Aorta (tissue), 5 donors: ENCODE results near the gene KCNIP3. TPM values are rescaled to one million over a fixed set of nuclear protein-coding genes. Genes with fewer than 3 reads are reported as not detected.

Experiments used
- ATAC-seq: fragments of 200-7000 bp; cut with Tn5 transposase; one replicate; pipeline ENCODE4 v1.9.1; 2022; ENCODE audit warnings: moderate library complexity; ENCODE audit not compliant: low FRiP score
- DNase-seq, 2 donors: peaks; one replicate each; pipeline ENCODE4 v3.0.0-alpha.2; 2020
- H3K27ac ChIP-seq, 2 donors: one replicate each; pipeline ENCODE4 v1.5.1; 2013; ENCODE audit warnings: low read length in 2 of 2, mild to moderate bottlenecking in 2 of 2, moderate library complexity in 2 of 2, control low read depth in 1 of 2, inconsistent platforms in 1 of 2, low read depth in 1 of 2
- H3K27me3 ChIP-seq, 2 donors: one replicate each; pipeline ENCODE4 v1.6.1; 2013; ENCODE audit warnings: control low read depth in 1 of 2, low read length in 1 of 2, mild to moderate bottlenecking in 1 of 2, moderate library complexity in 1 of 2; ENCODE audit not compliant: insufficient read depth in 2 of 2, control insufficient read depth in 1 of 2
- H3K36me3 ChIP-seq, 2 donors: one replicate each; pipeline ENCODE4 v1.6.1; 2013; ENCODE audit warnings: control low read depth in 1 of 2, low read length in 1 of 2, mild to moderate bottlenecking in 1 of 2; ENCODE audit not compliant: insufficient read depth in 2 of 2, control insufficient read depth in 1 of 2
- H3K4me1 ChIP-seq, 2 donors: one replicate each; pipeline ENCODE4 v1.6.1; 2013; ENCODE audit warnings: low read length in 2 of 2, control low read depth in 1 of 2, mild to moderate bottlenecking in 1 of 2, moderate library complexity in 1 of 2; ENCODE audit not compliant: insufficient read depth in 2 of 2, control insufficient read depth in 1 of 2
- H3K4me3 ChIP-seq, 2 donors: one replicate each; pipeline ENCODE4 v1.5.1; 2013; ENCODE audit warnings: low read length in 2 of 2, control low read depth in 1 of 2, mild to moderate bottlenecking in 1 of 2
- H3K9me3 ChIP-seq: one replicate; pipeline ENCODE4 v1.6.1; 2013; ENCODE audit warnings: mild to moderate bottlenecking, low read length; ENCODE audit not compliant: control insufficient read depth
- WGBS, 2 donors: extraction: QIAGEN DNeasy Blood & Tissue Kit; methylation state at CpG; one replicate each; pipeline ENCODE4 v1.1.7; 2013; 5-methylcytosine and 5-hydroxymethylcytosine counted together
- intact Hi-C, 2 donors: fragments of 100-400 bp; cut with DNase I; formaldehyde crosslinking; loops; one replicate each; pipeline versions ENCODE4 v1.14.2 to v1.15.0; 2022
- polyA plus RNA-seq, 2 donors: library from polyadenylated mRNA; stranded (reverse); fragments of 200-250 nt; gene quantifications; one replicate each; pipeline ENCODE4 v1.2.3, GENCODE V29; 2013
- total RNA-seq, 2 donors: library from RNA; stranded (reverse); fragmentation: NEBNext Ultra II Directional; extraction: Animal tissue kit (Norgen Biotek cat#: 25700); gene quantifications; one replicate each; pipeline ENCODE4 v1.2.1, GENCODE V29; 2021
- donor health status: healthy with polysubstance abuse.
- donor health status: Bipolar disorder and iron deficiency.
- donor health status: DM: no; HTN: no; CAD: no.
- donor health status: DM: no; HTN: no; CAD: no.
- donor health status: DM: yes; HTN: yes; CAD: no.

The KCNIP3 gene
- total and polyA plus RNA-seq, 4 donors: 2.9 to 10.7 (median 7.7) TPM

DNA sequence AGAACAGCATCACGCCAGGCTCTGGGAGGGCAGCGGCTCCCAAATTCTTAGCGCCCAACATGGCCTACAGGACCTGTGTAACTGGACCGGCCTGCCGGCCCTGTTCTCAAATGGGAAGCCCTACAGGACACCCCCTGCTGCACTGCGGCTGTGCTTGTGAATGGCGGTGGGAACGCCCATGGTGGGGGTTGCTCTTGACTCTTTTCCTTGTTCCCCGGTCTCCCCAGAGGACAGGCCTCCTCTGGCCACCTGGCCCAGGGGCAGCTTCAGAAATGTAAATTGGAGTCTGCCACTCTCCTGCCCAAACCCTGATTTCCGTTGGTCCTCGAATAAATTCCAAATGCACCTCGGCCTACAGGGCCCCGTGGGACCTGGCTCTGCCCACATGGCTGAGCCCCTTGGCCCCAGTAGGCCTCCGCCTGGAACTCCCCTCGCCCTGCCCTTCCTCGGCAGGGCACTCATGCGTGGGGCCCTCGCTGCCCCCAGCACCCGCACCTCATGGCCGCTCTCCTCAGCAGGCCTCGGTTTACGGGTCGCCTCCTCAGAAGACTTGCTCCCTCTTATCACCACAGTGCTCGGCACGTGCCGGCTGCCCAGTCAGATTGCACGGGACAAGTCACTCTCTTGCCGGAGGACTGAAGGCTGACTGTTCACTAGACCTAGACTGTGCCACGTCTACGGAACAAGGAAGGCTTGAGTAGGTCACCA, 29.4 kb downstream of the KCNIP3 start:
- no peaks in the 10 kb centered on the region for H3K36me3 ChIP-seq
- WGBS, 2 donors: 95 to 97% methylated on average over 30 of the region's 30 CpGs
- ATAC-seq: no peak
- no peaks in the 10 kb centered on the region for H3K27me3 ChIP-seq
- H3K9me3 ChIP-seq: no peaks in the 10 kb centered on the region
- no peak for DNase-seq
- intact Hi-C loops: no loop called here
- H3K27ac ChIP-seq: no peak overlapping the region
- no peak overlapping the region for H3K4me3 ChIP-seq
- no peaks in the 10 kb centered on the region for H3K4me1 ChIP-seq

DNA sequence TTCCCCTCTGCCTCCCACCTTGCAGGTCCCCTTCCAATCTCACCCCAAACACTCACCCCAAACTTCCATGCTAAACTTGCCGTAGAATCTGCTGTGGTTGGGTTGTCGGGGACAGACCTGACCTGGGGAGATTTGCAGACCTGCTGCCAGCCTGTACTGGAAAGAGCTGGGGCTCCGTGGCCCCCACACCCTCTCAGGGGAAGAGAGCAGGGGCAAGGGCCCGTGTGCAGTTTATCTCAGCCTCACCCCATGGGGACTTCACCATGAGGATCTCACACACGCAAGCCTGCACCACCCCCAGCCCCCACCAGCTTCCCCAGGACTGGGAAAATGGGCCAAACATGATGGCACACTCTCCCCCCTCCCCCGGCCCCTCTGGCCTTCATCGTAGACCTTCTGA, 30.7 kb downstream of the KCNIP3 start:
- H3K27ac ChIP-seq: no peak overlapping the region
- H3K4me3 ChIP-seq: no peak overlapping the region
- DNase-seq (no peak), ATAC-seq (no peak)
- no peaks in the 10 kb centered on the region for H3K27me3 ChIP-seq
- intact Hi-C loops: no loop called here
- H3K9me3 ChIP-seq: no peaks in the 10 kb centered on the region
- WGBS, 2 donors: 73 to 78% methylated on average over 7 of the region's 7 CpGs
- no peaks in the 10 kb centered on the region for H3K4me1 ChIP-seq
- H3K36me3 ChIP-seq: no peaks in the 10 kb centered on the region

DNA sequence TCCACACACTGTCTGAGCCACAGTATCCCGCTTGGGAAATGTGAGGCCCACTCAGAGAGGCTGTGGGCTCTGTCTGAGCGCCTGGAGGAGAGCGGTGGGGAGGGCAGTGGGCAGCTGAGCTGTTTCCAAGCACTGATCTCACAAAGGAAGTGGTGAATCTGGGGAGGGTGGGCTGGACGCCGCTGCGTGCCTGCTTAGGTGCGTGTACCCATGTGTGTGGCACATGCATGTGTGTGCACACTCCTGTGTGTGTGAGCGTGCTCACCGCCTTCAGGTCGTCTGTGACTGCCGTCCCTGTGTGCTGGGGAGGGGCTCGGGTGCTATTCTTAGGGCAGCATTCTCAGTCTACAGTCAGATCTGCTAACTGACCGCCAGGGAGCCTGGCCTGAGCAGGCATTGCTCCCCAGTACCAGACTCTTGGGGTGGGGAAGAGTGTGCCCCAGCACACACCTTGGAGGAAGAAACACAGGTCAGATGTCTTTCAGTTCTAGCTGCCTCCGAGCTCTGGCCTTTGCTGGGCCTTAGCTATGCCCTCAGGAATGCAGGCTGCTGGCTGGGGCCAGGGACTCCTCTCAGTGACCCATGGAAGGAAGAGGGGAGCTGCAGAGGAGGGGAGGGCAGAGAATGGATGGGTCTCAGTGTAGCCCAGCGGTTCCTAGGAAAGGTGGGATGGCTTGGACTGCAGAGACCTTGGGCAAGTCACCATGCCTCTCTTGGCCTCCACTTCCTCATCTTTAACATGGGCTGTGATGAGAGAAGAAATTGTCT, 31.4 kb downstream of the KCNIP3 start:
- no peak overlapping the region for H3K4me3 ChIP-seq
- no peaks in the 10 kb centered on the region for H3K9me3 ChIP-seq
- DNase-seq (no peak), ATAC-seq (no peak)
- no peaks in the 10 kb centered on the region for H3K36me3 ChIP-seq
- no peaks in the 10 kb centered on the region for H3K4me1 ChIP-seq
- intact Hi-C loops: no loop called here
- 15 to 23% methylated on average over 15 of the region's 15 CpGs for WGBS, 2 donors
- no peak overlapping the region for H3K27ac ChIP-seq
- H3K27me3 ChIP-seq: no peaks in the 10 kb centered on the region

DNA sequence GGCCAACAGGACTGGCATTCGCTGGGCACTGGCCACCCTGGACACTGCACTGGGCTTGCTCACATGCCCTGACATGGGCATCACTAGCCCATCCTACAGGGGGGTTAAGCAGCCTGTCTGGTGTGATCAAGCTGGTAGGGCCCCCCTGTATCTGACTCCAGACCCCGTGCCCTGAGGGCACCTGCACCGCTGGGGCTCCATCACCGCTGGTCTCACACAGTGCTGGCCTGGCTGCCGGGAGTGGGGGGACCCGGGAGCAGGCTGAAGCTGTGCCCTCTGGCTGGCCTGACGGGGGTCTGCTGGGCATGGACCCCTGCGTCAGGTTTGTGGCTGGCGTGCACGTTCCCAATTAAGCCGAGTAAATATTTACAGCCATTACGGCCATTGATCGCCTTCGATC, 32.3 kb downstream of the KCNIP3 start:
- H3K4me3 ChIP-seq: no peak overlapping the region
- H3K27me3 ChIP-seq: no peaks in the 10 kb centered on the region
- DNase-seq (no peak), ATAC-seq (no peak)
- WGBS, 2 donors: 94 to 95% methylated on average over 14 of the region's 14 CpGs
- no peaks in the 10 kb centered on the region for H3K4me1 ChIP-seq
- H3K27ac ChIP-seq: no peak overlapping the region
- intact Hi-C loops: no loop called here
- H3K9me3 ChIP-seq: no peaks in the 10 kb centered on the region
- H3K36me3 ChIP-seq: no peaks in the 10 kb centered on the region

DNA sequence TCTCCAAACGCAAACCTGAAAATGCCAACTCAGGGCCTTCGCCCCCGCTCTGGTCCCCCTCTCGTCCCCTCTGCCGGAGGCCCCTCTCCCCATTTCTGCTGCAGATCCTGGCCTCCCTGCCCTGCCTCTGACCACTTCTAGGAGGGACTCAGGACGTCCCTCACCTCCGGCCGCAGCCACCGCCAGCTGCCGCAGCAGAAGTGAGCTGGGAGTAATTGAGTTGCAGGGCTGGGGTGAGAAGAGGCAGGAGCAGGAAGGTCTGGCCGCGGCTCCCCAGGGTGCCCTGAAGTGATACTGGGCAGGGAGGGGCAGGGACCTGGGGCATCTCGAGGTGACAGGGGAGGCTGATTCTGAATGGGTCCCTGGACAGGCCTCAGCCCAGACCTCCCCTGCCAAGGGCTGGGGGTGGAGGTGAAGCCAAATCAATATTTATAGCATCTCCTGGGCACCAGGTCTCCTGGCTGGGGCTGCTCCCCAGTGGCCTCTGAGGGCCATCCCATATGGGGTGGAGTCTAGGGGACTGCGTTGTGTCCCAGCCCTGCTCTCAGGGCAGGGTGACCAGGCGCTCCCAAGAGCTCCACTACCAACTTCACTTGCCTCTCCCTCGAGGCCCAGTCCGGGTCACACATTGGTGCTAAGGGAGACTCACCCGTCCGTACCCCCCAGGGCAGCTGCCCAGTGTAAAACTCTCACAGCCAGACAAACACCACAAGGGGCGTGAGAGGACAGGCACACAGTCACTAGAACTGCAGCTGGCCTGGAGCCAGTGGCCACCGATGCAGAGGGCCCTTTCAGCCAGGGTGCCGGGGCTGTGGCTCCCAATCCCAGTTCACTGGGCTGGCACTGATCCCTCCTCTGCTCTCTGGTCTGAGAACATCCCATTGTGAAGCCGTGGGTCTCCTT, 33.0 kb downstream of the KCNIP3 start:
- DNase-seq (no peak), ATAC-seq (no peak)
- H3K4me1 ChIP-seq: no peaks in the 10 kb centered on the region
- H3K9me3 ChIP-seq: no peaks in the 10 kb centered on the region
- no peaks in the 10 kb centered on the region for H3K36me3 ChIP-seq
- intact Hi-C loops: no loop called here
- WGBS, 2 donors: 73 to 78% methylated on average over 23 of the region's 23 CpGs
- no peak overlapping the region for H3K27ac ChIP-seq
- H3K4me3 ChIP-seq: no peak overlapping the region
- no peaks in the 10 kb centered on the region for H3K27me3 ChIP-seq

DNA sequence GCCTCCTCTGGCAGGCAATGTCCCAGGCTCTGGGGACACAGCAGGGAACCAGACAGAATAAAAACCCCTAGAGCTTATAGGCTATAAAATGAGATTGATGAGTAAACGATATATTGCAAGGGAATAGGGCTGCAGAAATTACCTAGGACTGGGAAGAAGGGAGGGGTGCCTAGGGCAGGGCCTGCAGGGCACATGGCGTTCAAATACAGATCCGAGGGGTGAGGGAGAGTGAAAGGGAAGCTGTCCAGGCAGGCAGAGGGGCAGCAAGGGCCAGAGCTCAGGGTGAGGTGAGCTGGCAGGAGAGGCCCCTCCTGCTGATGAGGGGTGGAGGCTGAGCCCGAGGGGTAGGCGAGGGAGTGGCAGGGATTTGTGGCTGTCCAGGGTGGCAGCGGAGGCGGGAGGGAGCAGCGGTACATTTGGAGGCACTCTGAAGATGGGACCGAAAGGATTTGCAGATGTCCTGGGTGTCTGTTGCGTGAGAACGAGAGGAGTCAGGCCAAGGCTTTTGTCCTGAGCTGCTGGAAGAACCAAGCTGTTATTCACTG, 33.7 kb downstream of the KCNIP3 start:
- Histone ChIP-seq H3K27me3 (no peaks in the 10 kb centered on the region), H3K4me1 (no peaks in the 10 kb centered on the region), H3K27ac (no peak overlapping the region), H3K4me3 (no peak overlapping the region), H3K9me3 (no peaks in the 10 kb centered on the region), H3K36me3 (no peaks in the 10 kb centered on the region)
- intact Hi-C loops: no loop called here
- ATAC-seq: no peak
- DNase-seq: peak in 1 of 2 donors; percentile 32
- 91 to 93% methylated on average over 11 of the region's 11 CpGs for WGBS, 2 donors

DNA sequence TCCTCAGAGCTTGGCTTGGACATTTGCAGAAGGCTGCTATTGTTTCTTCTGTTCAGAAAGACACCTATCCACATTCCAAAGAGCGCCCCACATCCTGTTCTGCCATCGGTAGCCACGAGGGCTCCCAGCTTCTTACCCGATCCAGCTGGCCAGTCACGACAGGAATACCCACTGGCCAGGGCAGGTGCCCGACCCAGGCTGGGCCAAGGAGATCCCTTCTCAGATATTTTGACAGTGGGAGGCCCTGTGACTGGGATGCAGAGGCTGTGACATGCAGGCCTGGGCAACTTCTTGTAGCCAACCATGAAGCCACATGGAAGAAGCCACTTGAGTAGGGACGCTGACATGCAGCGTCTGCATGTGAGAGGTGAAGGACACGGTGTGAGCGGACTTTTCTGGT, 34.5 kb downstream of the KCNIP3 start:
- Histone ChIP-seq H3K4me3 (no peak overlapping the region), H3K36me3 (no peaks in the 10 kb centered on the region), H3K27ac (no peak overlapping the region), H3K27me3 (no peaks in the 10 kb centered on the region), H3K4me1 (no peaks in the 10 kb centered on the region), H3K9me3 (no peaks in the 10 kb centered on the region)
- intact Hi-C loops: no loop called here
- 91 to 94% methylated on average over 10 of the region's 10 CpGs for WGBS, 2 donors
- ATAC-seq (no peak), DNase-seq (peak; percentile 34 to 41)

DNA sequence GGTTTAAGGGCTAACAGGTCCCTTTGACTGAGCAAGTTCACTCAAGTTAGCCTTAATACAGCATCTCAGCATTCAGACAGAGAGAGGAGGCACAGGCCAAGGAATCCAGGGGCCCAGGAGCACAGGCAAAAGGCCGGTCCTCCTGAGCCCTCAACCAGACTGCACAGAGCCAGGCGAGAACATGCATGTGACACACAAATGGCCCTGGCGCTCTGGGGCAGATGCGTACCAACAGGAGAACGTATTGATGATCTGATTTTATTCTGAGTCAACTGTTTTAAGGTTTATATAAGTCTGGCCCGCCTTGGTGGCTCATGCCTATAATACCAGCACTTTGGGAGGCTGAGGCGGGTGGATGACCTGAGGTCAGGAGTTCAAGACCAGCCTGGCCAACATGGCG, 34.9 kb downstream of the KCNIP3 start:
- no peak overlapping the region for H3K27ac ChIP-seq
- H3K27me3 ChIP-seq: no peaks in the 10 kb centered on the region
- DNase-seq (peak; percentile 22 to 41), ATAC-seq (no peak)
- no peaks in the 10 kb centered on the region for H3K4me1 ChIP-seq
- no peak overlapping the region for H3K4me3 ChIP-seq
- intact Hi-C loops: no loop called here
- WGBS, 2 donors: 94 to 97% methylated on average over 8 of the region's 8 CpGs
- H3K36me3 ChIP-seq: no peaks in the 10 kb centered on the region
- no peaks in the 10 kb centered on the region for H3K9me3 ChIP-seq
